Femur (tissue), 1 donor: ENCODE measurements around the gene INCA1.
A peak's percentile ranks its signal among the peaks of the same experiment; 100 is the strongest.
"Not testable (repeated sequence)": the region's sequence is repeated elsewhere in the genome, so short reads cannot be mapped to it uniquely, and the experiment has no call there.

Source experiments
- DNase-seq: peaks from one replicate; pipeline ENCODE4 v3.0.0-alpha.2; 2017

Gene INCA1, protein sequence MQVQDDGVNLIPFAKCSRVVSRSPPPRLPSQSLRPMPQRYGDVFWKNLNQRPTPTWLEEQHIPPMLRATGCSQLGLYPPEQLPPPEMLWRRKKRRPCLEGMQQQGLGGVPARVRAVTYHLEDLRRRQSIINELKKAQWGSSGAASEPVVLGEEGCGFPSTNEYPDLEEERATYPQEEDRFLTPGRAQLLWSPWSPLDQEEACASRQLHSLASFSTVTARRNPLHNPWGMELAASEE

DNA sequence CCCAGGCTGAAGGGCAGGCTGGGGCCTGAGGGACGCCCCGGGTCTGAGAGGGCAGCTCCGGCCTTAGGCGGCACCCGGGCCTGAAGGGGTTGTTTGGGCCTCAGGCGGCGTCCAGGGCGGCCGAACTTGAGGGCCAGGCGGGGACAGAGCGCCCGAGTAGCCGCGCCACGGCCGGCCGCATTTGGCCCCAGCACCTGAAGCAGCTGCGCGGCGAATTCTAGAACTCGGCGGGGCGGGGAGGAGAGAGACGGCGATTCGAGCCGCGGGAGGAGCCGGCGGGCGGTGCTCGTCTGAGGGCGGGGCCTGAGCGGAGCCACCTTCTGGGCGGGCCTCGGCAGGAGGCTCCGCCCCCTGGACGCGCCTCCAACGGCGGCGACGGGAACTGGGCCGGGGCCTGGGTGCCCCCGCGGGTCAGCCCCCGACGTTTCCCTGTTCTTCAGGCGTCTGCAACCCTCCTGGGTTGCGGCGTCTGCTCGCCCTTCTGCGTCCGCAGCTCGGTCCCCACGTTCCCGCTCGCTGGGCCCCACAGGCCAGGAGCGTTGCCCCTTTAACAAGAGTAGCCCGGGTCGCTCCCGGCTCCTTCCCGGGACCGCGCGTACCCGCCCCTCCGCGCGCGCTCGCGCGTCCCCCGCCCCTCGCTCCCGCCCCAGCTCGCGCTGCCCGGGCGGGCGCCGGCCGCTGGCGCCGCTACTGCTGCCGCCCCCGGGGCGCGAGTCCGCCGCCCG, at the start of gene INCA1, which contains the start of gene KIF1C:
INCA1 (minus strand) TSS at position 221 of the 725 bp plus-strand sequence. CDS start 3,085 bp downstream, outside the sequence.
KIF1C (plus strand) TSS at position 649 of the 725 bp plus-strand sequence. CDS start 2,297 bp downstream, outside the sequence.
- DNase-seq = peak; percentile 95

DNA sequence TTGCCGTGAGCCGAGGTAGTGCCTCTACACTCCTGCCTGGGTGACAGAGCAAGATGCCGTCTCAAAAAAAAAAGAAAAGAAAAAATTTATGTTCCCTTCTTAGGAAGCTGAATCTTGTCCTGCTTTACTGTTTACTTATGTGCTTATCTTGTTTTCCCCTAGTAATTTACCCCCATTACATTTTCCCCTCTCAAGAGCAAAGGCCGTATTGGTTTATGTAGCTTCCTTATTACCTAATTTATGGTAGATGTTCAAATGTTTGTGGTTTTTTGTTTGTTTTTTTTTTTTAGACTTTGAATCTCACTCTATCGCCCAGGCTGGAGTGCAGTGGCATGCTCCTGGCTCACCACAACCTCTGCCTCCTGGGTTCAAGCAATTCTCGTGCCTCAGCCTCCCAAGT, 48.2 kb upstream of the INCA1 start:
- DNase-seq = no peak

DNA sequence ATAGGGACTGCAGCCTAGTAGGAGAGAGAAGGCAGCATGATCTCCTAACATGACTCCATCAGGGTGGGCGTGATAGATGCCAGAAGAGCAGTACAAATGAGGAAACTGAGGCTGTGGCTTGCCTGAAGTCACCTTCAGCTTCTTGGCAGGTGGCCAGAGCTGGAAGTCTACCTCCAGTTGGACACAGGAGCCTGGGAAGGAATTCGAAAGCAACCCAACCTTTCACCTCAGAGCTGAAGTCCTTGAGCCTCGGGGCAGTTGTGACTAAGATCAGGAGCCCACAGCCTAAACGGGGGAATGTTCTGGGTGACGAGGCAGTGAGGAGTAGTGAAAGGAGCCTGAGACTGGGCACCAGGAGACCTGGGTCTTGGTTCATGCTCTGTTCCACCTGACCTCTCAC, 47.3 kb upstream of the INCA1 start:
- no peak for DNase-seq

DNA sequence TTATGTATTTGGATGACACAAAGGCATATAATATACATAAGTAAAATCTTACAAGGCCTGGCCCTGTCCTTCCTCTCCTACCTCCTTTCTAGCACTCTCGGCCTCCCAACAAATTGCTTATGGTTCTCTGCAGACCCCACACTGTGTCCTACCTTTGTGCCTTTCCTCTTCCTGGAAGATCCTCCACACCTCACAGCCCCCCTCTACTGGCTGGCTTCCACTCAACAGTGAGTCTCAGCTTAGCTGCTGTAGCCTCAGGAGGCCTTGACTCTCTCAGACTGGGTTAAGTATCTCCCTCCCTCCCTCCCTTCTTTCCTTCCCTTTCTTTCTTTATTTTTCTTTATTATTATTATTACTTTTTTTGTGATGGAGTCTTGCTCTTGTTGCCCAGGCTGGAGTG, 46.2 kb upstream of the INCA1 start:
- DNase-seq = no peak

DNA sequence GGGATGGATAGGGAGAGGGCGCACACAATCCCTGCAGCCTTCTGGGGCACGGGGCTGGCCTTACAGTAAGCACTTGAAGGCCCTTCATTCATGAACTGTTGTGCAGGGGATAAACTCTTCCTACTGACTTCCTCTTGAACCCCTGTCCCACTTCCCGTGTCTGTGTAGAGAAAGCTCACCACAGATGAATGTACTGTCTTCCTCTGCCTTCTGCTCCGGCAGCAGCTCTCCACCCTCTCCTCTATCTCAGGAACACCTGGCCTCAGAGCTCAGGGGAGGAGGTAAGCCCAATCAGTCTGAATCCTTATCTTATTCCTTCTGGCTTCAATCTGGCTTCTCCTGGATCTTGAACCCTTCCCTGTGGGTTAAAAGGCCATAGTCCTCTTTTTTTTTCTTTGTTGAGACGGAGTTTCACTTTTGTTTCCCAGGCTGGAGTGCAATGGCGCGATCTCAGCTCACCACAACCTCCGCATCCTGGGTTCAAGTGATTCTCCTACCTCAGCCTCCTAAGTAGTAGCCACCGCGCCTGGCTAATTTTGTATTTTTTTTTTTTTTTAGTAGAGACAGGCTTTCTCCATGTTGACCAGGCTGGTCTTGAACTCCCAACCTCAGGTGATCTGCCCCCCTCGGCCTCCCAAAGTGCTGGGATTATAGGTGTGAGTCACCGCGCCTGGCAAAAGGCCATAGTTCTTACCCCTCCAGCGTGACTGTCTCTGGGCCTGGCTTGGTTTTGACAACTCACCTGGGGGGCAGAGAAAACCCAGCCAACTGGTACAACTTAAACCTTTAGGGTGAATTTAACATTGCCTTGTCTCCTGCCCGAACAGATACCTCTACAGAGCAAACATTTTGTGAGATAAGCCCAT, 45.1 kb upstream of the INCA1 start:
- DNase-seq = no peak

GRCh38 chr17:5035315-5035714, 38.0 kb upstream of the INCA1 start, which contains the start of gene SLC52A1:
TSS of gene SLC52A1 (minus strand) at chr17:5035426. CDS start at chr17:5034606, 820 bp downstream.
- DNase-seq = no peak

- no peak for DNase-seq
Observed at GRCh38 chr17:5034651-5035050, 37.3 kb upstream of the INCA1 start.

DNA sequence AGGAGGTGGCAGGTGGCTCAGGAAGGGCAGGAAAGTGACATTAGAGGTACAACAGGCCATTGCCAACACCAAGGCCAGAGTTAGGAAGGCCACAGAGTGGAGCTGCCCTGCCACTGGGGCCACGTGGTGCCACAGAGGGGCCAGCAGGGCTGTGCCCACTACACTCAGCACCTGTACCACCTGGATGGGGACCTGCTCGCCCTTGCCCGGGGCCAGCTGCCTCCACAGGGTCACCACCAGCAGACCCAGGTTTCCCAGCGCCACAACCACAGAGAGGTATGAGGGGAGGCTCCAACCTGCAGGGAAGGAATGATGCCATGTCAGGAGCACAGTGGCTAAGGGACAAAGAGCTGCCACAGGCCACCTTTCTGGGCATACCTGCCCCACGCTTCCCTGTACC, 36.7 kb upstream of the INCA1 start:
- no peak for DNase-seq

DNA sequence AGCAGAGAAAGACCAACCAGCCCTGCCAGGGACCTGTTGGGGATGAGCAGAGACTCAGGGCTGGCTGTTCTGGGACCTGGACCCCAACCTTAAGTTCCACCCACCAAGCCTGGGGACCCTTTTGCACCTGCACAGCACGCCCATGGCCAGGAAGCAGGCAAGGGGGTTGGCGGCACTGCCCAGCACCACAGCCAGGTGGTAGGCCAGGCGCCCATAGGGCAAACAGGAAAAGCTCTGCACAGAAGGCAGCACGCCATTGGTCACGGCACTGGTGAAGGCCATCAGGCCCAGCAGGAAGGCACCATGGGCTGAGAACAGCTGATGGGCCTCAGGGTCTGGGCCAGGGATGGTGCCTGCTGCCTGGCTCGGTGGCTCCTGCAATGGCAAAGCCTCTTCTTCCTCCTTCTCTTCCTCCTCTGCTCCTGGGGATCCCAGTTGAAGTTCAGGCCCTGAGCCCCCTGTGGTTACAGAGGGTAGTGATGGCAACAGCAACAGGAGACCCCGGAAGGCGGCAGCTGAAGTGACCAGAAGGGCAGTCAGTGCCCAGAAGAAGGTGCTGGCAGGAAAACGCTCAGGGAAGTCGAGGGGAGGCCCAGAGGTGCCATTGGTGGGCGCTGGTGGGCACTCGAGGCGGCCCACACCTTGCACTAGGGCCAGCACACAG, 36.2 kb upstream of the INCA1 start:
- no peak for DNase-seq

- no peak for DNase-seq
Observed at GRCh38 chr17:5032865-5033264, 35.5 kb upstream of the INCA1 start.

DNA sequence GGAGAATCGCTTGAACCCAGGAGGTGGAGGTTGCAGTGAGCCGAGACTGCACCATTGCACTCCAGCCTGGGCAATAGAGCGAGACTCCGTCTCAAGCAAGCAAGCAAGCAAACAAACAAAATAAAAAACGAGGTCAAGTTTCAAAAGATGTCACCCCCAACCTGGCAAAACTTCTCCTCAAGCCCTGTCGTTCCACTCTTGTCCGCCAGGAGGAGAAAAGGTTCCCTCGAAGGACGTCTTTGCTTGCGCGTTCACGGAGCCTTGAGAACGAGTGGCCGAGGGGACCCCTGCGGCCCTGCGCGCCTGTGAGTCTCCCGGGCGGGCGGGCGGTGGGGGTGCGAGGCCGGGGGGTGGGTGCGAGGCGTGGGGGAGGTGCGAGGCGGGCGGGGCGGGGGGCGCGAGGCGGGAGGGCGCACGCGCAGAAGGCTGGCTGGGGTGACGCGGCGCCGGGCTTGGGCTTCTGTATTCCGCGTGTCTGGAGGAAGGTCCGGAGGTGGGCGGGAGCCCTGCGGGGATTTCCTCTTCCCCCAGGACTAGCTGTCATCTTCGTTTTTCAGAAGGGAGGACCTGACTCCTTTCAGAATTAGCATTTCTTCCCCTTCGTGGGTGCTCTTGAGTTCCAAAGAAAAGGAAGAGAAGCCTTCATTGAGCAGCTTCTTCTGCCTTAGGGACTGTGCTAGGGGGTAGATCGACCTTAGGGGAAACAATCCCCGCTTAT, 34.2 kb upstream of the INCA1 start:
- DNase-seq = peak; percentile 88

- not testable (repeated sequence) for DNase-seq
Observed at GRCh38 chr17:5030168-5030567, 32.8 kb upstream of the INCA1 start.

DNA sequence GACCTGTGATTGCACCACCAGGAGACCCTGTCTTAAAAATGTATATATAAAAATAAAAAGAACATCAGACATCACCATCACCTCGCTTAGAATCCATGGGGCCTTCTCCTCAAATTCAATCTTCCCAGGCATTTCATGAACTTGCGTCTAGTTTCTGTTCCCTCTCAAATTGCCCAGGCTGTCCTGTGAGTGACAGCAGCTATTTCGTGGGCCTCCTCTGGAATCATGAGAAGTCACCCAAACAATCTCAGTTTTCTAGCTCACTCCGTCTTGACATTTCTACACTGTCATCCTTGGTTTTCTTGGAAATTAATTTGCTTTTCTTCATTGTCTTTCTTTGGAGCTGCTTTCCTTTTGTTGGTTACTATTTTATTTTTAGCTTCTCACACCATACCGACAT, 30.6 kb upstream of the INCA1 start:
- DNase-seq = no peak

- DNase-seq = no peak
Observed at GRCh38 chr17:5027299-5027698, 30.0 kb upstream of the INCA1 start.

DNA sequence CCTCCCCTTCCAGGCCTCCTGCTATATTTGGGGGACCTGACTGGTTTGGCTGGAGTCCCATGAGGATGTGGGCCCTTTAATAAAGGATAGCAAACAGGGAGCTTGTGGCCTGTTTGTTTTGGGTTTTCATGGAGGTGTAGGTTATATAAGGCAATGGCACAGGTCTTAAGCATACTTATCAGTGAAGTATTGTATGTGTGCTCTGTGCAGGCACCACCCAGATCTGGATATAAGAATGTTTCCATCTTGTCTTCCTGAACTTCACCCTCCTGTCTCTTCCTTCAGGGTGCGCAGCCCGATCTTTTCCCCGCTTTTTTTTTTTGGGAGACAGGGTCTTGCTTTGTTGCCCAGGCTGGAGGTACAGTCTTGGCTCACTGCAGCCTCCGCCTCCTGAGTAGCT, 27.3 kb upstream of the INCA1 start:
- no peak for DNase-seq

DNA sequence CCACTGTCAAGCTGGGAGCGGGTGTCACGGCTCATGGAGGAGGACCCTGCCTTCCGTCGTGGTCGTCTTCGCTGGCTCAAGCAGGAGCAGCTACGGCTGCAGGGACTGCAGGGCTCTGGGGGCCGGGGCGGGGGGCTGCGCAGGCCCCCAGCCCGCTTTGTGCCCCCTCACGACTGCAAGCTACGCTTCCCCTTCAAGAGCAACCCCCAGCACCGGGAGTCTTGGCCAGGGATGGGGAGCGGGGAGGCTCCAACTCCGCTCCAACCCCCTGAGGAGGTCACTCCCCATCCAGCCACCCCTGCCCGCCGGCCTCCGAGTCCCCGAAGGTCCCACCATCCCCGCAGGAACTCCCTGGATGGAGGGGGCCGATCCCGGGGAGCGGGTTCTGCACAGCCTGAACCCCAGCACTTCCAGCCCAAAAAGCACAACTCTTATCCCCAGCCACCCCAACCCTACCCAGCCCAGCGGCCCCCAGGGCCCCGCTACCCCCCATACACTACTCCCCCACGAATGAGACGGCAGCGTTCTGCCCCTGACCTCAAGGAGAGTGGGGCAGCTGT, 26.3 kb upstream of the INCA1 start:
- DNase-seq = no peak

GRCh38 chr17:5022171-5022711, 24.9 kb upstream of the INCA1 start:
- DNase-seq = no peak

- no peak for DNase-seq
Observed at GRCh38 chr17:5020502-5021023, 23.2 kb upstream of the INCA1 start.

DNA sequence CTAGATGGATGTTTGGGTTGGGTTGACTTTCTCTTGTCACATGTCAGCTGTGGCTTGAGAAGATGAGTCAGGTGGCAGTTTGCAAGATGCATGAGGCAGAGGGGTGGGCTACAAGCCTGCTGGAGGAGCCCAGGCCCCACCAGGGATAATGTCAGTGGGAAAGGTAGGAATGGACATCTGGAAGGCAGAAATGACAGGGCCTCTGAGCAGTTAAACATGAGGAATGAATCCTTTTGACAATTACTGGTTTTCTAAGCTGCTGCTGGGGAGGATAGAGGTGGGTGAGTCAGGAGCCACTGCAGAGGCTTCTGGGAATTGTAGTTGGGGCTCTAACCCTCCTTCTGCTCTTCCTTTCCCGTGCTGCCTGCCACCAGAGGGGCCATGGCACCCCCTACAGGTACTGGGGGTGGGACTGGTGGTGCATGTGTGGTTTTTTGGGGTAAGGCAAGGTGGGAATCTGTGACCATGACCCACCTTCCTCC, 22.2 kb upstream of the INCA1 start:
- no peak for DNase-seq

GRCh38 chr17:5014357-5014756, 17.0 kb upstream of the INCA1 start:
- DNase-seq = no peak

DNA sequence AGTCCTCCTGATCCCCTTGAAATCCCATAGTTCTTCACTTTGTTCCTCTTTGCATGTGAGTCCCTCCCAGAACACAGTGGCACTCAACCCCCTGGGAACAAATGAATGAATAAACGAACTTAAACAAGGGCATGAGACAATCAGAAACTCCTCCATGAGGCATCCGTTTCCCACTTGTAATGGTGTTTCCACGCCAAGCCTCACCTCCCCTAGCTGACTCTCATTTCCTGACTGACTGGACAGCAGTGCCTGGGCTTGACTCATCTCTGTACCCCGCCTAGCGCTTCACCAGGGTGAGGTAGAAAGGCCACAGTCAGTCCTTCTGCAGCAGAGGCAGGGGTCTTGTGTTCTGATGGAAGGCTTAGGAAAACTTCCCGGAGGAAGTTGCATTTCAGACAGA, 14.6 kb upstream of the INCA1 start:
- no peak for DNase-seq
